Smooth muscle cell (in vitro differentiated cells): ENCODE measurements around the gene BCL2. TPM values are rescaled to one million over a fixed set of nuclear protein-coding genes. Genes with fewer than 3 reads are reported as not detected.

Source experiments
- DNase-seq: peaks from one replicate; lab custom pipeline; 2025; ENCODE audit not compliant: unreplicated experiment; lab: John Stamatoyannopoulos, UW
- H2AFZ ChIP-seq: fragments of 200-600 bp; sonication (generic); 2 replicates; pipeline ENCODE4 v1.6.0; 2016; ENCODE audit warnings: antibody characterized with exemption, low read depth, mild to moderate bottlenecking
- H3F3A ChIP-seq: fragments of 200-600 bp; sonication (generic); 2 replicates; pipeline ENCODE4 v1.6.0; 2017; ENCODE audit warnings: antibody characterized with exemption, low read depth
- H3K27ac ChIP-seq: fragments of 200-600 bp; sonication (generic); 2 replicates; pipeline ENCODE4 v1.5.1; 2016; ENCODE audit warnings: low read depth, mild to moderate bottlenecking
- H3K27me3 ChIP-seq: fragments of 200-600 bp; sonication (generic); 2 replicates; pipeline ENCODE4 v1.6.1; 2016; ENCODE audit warnings: low read depth, mild to moderate bottlenecking
- H3K36me3 ChIP-seq: fragments of 200-600 bp; sonication (generic); 2 replicates; pipeline ENCODE4 v1.5.1; 2016; ENCODE audit warnings: low read depth
- H3K4me1 ChIP-seq: fragments of 200-600 bp; sonication (generic); 2 replicates; pipeline ENCODE4 v1.5.1; 2016; ENCODE audit warnings: low read depth
- H3K4me2 ChIP-seq: fragments of 200-600 bp; sonication (generic); 2 replicates; pipeline ENCODE4 v1.6.0; 2016; ENCODE audit warnings: mild to moderate bottlenecking
- H3K4me3 ChIP-seq: fragments of 200-600 bp; sonication (generic); 2 replicates; pipeline ENCODE4 v1.5.1; 2016; ENCODE audit warnings: mild to moderate bottlenecking
- H3K79me2 ChIP-seq: fragments of 200-600 bp; sonication (generic); 2 replicates; pipeline ENCODE4 v1.6.0; 2016; ENCODE audit warnings: low read depth, mild to moderate bottlenecking
- H3K9ac ChIP-seq: fragments of 200-600 bp; sonication (generic); 2 replicates; pipeline ENCODE4 v1.6.0; 2016; ENCODE audit warnings: low read depth
- H3K9me3 ChIP-seq: fragments of 200-600 bp; sonication (generic); replicated peaks from 2 replicates; pipeline ENCODE4 v1.5.1; 2016; ENCODE audit warnings: low read depth
- H4K20me1 ChIP-seq: fragments of 200-600 bp; sonication (generic); 2 replicates; pipeline ENCODE4 v1.6.0; 2016; ENCODE audit warnings: low read depth
- WGBS: methylation state at CpG from one replicate; pipeline ENCODE4 v1.1.7; 2016; ENCODE audit warnings: low lambda C conversion rate; 5-methylcytosine and 5-hydroxymethylcytosine counted together
- polyA plus RNA-seq: library from polyadenylated mRNA; unstranded; fragments of >200 nt; fragmentation: Nextera tagmentation; extraction: Ambion mirVana; gene quantifications from 2 replicates; pipeline ENCODE4 v1.2.1, GENCODE V29; 2016
- total RNA-seq: library from RNA; depleted of rRNA; stranded (reverse); fragments of >200 nt; gene quantifications from 2 replicates; pipeline ENCODE4 v1.2.3, GENCODE V29; 2014
- TF ChIP-seq, protein P1 (sequence below): fragments of 200-600 bp; sonication (generic); IDR thresholded peaks from 2 replicates; pipeline ENCODE4 v1.5.1; 2017; ENCODE audit warnings: borderline replicate concordance, mild to moderate bottlenecking, antibody characterized with exemption; ENCODE audit not compliant: insufficient read depth, poor library complexity, severe bottlenecking

Gene BCL2
- total and polyA plus RNA-seq, 2 experiments from 2014 or later, result 0.85 TPM; not detected in 1

DNA sequence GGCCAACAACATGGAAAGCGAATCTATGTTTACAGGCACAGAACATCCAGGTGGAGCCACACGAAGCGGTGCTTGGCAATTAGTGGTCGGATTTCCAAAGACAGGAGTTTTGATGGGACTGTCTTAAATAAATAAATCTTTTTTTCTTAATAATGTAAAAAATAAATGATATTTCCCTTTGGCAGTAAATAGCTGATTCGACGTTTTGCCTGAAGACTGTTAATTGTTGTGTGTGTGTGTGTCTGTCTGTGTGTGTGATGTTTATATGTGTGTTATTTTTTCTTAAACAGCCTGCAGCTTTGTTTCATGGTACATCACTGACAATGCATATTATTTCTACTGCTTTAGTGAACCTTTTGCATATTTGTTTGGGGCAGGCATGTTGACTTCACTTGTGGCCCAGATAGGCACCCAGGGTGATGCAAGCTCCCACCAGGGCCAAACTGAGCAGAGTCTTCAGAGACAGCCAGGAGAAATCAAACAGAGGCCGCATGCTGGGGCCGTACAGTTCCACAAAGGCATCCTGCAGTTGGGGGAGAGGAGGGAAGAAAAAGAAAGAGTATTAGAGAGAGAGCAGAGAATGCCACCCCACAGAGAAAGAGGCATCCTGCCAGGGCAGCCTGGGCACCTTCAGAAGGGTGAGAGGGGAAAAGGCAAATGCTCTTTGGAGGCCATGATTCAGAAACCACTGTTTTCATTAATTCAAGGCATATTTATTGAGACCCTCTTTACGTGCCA, 191.2 kb downstream of the BCL2 start:
- no peaks in the 10 kb centered on the region for H3K36me3 ChIP-seq
- H3K9ac ChIP-seq, result no peak overlapping the region
- no peak overlapping the region for H3K27ac ChIP-seq
- no peaks in the 10 kb centered on the region for H3K27me3 ChIP-seq
- no peak overlapping the region for H3K4me2 ChIP-seq
- no peaks in the 10 kb centered on the region for H3K9me3 ChIP-seq
- H3K4me3 ChIP-seq, result no peak overlapping the region
- TF ChIP-seq, protein P1, sequence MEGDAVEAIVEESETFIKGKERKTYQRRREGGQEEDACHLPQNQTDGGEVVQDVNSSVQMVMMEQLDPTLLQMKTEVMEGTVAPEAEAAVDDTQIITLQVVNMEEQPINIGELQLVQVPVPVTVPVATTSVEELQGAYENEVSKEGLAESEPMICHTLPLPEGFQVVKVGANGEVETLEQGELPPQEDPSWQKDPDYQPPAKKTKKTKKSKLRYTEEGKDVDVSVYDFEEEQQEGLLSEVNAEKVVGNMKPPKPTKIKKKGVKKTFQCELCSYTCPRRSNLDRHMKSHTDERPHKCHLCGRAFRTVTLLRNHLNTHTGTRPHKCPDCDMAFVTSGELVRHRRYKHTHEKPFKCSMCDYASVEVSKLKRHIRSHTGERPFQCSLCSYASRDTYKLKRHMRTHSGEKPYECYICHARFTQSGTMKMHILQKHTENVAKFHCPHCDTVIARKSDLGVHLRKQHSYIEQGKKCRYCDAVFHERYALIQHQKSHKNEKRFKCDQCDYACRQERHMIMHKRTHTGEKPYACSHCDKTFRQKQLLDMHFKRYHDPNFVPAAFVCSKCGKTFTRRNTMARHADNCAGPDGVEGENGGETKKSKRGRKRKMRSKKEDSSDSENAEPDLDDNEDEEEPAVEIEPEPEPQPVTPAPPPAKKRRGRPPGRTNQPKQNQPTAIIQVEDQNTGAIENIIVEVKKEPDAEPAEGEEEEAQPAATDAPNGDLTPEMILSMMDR, result no peak
- H4K20me1 ChIP-seq, result no peaks in the 10 kb centered on the region
- H3K79me2 ChIP-seq, result no peaks in the 10 kb centered on the region
- H3K4me1 ChIP-seq, result no peaks in the 10 kb centered on the region
- H2AFZ ChIP-seq, result no peak overlapping the region
- 97% methylated on average over 9 of the region's 9 CpGs for WGBS
- no peaks in the 10 kb centered on the region for H3F3A ChIP-seq
- no peak for DNase-seq

DNA sequence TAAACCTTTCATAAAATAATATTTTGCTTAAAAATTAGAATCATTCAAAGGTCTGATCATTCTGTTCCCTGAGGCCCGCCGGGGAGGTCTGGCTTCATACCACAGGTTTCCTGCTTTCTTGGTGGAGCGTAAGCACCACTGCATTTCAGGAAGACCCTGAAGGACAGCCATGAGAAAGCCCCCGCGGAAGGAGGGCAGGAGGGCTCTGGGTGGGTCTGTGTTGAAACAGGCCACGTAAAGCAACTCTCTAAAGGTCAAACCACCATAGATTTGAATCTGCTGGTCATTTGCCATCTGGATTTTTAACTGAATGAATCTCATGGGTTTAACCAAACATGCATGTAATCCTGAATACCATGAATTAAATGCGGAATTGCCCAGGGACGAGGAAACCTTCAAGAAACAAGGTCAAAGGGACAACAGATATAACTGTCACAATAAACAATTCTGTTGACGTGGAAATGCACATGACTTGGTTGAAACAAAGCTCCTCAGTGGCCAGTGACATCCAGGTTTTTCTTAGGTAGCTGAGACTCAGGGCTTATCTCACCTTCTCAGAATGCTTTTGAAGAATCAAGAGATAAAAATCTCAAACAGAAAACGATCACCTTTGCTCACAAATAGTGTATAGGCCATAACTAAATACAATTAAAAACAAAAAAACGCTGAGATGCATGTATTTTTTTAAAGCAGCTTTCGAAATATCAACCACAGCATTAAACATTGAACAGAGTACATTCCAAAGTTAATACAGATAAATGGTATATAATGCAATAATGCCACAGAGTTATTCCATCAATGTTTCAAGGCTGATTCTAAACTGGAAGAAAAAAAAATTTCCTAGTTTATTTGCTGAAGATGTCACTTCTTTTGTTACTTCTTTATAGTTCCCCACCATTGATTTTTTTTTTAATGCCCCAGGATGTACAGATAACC, 193.2 kb downstream of the BCL2 start:
- Histone ChIP-seq H3K9ac (no peak overlapping the region), H3F3A (no peaks in the 10 kb centered on the region), H3K4me2 (no peak overlapping the region), H3K9me3 (no peaks in the 10 kb centered on the region), H3K36me3 (no peaks in the 10 kb centered on the region), H3K4me1 (no peaks in the 10 kb centered on the region), H2AFZ (no peak overlapping the region), H3K4me3 (no peak overlapping the region), H3K27ac (no peak overlapping the region), H3K79me2 (no peaks in the 10 kb centered on the region), H4K20me1 (no peaks in the 10 kb centered on the region), H3K27me3 (no peaks in the 10 kb centered on the region)
- no peak for DNase-seq
- TF ChIP-seq, protein P1, result no peak
- 76% methylated on average over 12 of the region's 12 CpGs for WGBS

DNA sequence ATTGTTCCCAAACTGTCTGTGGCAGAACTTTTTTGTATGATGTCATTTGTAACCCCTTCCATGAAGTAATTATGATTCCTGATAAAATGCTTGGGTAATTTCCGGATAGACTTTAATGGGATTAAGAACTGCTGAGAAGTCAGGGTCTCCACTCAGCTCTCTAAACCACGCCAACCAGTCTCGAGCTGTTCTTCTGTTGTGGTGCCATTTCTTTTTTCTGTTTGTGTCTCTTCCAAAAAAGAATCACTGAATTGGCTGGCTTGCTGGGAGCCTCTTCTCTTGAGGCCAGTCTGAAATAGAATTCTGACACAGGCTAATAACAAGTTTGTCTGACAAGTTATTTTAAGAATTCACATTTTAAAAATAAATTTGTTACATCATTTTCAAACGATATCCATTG, 198.9 kb downstream of the BCL2 start:
- Histone ChIP-seq H3K79me2 (no peaks in the 10 kb centered on the region), H3K4me2 (no peak overlapping the region), H3K9me3 (no peaks in the 10 kb centered on the region), H4K20me1 (no peaks in the 10 kb centered on the region), H3K9ac (no peak overlapping the region), H2AFZ (no peak overlapping the region), H3K4me1 (no peaks in the 10 kb centered on the region), H3K27ac (no peak overlapping the region), H3K36me3 (no peaks in the 10 kb centered on the region), H3K27me3 (peaks cover 28% of the 10 kb centered on the region), H3F3A (no peaks in the 10 kb centered on the region), H3K4me3 (no peak overlapping the region)
- TF ChIP-seq, protein P1, result no peak
- whole genome bisulfite sequencing, result 76% methylated on average over 4 of the region's 4 CpGs
- DNase-seq, result no peak
